Activated CD4-positive, alpha-beta T cell treated with anti-CD3 and anti-CD28 coated beads, Interleukin-2, amount 50 U/mL, for 1 hour (primary cell): ENCODE measurements around the gene NMUR1.
A peak's percentile ranks its signal among the peaks of the same experiment; 100 is the strongest.

Source experiments
- DNase-seq: peaks from one replicate; pipeline ENCODE4 v3.0.0-alpha.2; 2020

NMUR1 gene

GRCh38 chr2:231525248-231526163, 4.7 kb downstream of the NMUR1 start:
- DNase-seq = no peak

DNA sequence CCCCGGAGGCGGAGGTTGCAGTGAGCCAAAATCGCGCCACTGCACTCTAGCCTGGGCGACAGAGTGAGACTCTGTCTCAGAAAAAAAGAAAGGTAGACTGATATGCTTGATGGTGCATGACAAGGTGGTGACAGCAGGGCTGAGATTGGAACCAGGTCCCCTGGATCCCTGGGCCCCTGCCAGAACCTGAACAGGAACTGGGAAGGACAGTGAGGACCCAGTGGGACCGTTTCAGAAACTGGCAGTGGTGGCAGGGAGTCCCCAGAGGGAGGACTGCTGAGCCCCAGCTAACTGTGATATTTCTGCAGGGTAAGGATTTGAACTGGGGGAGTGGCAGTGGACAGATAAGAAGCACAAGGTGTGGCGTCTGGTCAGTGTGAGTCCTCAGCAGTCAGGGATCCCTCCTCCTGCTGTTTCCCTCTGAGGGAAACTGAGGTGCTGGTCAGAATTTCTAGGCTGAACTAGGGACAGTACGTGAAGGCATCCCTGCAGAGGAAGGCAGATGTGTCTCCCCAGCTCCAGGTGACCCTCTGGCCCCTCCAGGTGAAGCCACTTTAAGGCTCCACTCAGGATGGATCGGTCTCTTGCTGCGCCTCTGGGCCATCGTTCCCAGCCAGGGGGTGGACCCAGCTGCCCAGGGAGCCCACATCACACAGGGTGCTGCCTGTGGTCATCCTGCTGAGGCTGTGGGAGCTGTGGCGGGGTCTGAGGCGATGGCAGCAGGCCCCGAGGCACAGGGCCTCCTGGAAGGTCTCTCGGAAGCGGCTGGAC, 5.6 kb downstream of the NMUR1 start:
- DNase-seq = no peak

GRCh38 chr2:231523451-231524285, 6.6 kb downstream of the NMUR1 start:
- DNase-seq = no peak

DNA sequence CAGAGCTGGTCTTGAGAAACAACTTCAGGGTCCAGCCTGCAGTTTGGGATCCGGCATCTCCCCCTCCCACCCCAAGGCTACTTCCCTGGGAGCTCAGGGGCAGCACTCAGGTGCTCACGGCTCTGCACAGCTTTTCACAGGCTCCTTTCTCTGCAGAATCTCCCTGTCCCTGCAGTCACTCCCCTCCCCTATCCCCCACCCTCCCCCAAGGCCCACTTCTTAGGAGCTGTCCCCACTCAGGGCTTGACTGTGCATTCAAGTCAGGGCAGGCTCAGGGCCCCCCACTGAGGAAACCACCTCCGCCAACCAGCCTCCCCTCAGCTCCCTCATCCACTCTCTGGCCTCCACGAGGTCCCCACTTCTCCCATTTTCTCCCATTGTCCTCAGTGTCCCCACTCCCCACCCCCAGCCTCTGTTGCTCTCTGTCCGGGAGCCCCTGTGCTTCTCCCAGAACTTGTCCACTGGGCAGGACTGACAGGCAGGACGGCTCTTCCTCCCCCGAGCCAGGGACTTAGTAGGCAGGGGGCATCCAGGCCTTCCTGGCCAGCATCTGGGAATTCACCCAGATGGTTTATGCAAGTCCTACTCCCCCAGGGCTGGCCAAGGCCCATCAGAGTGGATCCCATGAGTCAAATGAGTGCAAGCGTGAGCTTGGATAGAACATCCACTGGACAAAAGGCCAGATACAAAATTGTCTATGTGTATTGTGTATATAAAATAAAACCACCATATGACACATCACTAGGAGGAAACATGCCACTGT, 7.6 kb downstream of the NMUR1 start:
- DNase-seq = no peak

GRCh38 chr2:231521443-231521842, 8.8 kb downstream of the NMUR1 start:
- no peak for DNase-seq

DNA sequence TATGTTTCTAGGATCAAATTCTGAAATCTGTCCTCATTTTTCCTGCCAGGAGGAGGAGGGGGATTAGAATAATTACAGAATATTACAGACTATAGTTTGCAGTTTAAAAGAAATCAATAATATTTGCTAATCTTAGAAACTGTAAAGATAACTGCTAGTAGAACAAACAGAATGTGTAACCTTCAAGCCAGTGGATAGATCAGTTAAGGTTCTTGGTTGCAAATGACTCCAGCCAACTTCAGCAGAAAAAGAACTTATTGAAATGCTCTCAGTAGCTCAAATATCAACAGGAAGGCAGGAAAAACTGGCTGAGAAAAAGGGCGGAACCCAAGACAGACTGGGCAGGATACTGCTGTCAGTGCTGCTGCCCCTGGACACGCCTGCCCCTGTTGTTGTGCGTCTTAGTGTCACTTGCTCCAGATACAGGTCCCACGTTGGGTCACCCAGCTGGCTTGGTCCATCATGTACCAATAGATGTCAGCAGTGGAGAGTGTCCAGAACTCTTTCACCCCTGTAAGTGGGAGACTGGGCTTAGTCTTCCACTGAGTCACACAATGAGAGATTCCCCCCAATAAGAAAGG, 10.2 kb downstream of the NMUR1 start:
- DNase-seq = no peak

GRCh38 chr2:231518771-231519170, 11.5 kb downstream of the NMUR1 start:
- DNase-seq = no peak

- DNase-seq = no peak
Measured at GRCh38 chr2:231515603-231516002, 14.6 kb downstream of the NMUR1 start.

GRCh38 chr2:231514951-231515297, 15.3 kb downstream of the NMUR1 start:
- no peak for DNase-seq

DNA sequence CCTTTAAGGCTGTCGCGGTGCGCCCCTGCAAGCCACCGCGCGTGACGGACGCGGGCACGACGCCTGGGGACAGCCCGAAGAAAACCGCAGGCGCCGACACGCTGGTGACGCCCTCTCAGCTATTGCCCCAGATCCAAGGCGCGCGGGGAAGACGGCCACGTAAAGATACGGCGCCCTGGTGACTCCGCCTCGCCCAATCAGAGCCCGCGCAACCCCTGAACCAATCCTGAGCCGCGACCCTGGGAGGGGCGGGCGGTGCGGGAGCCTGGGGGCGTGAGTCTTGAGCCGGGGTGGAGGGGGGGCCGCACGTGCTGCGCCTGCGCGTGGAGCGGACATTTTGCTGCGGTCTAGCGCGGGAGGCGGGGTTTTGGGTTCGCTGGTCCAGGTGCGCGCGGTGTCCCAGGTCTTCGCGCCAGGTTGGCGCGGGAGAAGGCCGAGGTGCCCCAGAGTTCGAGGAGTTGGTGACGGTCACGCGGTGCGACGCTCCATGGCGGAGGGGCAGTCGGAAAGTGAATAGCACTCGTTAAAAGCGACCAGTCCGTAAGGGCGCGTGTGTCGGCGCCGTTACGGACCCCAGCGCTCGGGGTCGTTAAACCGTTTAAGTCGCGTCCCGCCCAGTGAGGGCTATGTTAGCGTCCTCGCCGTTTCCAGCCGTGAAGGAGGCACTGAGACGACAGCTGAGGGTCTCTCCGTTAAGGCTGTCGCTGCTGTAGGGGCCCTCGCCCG, 15.9 kb downstream of the NMUR1 start:
- DNase-seq = peak; percentile 98

DNA sequence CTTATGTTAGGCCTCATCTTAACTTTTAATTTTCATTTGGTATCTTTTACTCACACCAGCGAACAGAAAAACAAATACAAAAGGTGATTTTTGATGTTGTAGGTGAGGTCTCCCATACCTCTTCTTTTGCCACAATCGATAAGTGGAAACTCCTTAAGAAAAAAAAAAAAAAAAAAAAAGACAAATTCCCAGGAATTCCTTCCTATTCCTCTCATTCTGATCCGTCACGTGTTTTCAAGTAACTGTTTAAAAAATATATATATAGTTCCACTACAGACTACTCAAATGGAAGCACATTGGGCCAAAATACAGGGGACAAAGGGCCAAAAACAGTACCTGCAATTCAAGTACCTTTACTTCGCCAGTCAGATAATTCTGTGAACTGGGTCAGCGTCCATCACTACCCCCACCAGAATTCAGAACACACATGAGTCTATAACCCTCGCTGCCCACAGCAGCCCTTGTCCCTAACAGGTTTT, 16.5 kb downstream of the NMUR1 start:
- DNase-seq = no peak

- DNase-seq = no peak
Measured at GRCh38 chr2:231512222-231512621, 18.0 kb downstream of the NMUR1 start.

GRCh38 chr2:231503766-231504165, 26.5 kb downstream of the NMUR1 start:
- DNase-seq = no peak

DNA sequence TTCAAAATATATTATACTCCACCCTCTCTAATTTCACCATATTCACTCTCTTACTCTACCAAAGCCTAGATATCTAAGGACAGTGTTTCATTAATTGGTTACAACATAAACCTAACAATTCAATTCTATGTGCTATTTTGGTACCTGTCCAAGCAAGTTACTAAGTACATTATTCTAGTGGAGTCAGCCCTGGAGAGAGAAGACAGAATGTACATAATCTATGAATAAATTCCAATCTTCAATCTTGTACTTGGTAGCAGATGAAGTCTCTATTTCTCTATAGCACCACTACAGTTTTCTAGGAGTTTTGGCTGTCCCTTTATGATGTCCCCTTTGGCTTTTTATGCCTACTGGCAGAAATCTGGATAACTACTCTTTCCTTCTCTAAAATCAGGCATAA, 27.6 kb downstream of the NMUR1 start:
- no peak for DNase-seq

DNA sequence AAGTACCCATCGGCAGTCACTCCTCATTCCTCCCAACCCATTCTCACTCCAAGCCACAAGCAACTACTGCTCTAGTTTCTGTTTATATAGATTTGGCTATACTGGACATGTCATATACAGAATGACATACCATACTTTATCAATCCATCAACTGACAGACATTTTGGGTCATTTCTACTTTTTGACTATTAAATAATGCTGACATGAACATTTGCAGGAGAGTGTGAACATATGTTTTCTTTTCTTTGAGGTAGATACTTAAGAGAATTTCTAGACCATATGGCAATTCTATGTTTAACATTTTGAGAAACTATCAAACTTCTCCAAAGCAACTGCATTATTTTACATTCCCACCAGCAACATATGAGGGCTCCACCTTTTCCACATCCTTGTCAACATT, 32.6 kb downstream of the NMUR1 start:
- no peak for DNase-seq

DNA sequence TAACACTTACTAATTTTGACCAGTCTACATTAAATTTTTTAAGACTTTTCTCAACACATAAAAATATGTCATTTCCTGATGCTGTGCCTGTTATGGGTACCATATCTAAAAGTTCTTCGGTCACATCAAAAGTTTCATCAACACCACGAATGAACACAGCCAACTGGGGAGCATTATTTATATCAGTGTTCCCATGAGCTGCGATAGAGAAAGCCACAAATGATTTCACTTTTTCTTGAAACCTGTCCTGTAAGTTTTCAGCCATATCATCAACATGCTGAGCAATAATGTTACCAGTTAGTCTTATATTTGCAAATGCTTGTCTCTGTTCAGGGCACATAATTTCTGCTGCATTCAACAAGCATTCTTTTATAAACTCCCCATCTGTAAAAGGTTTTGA, 35.6 kb downstream of the NMUR1 start:
- no peak for DNase-seq

DNA sequence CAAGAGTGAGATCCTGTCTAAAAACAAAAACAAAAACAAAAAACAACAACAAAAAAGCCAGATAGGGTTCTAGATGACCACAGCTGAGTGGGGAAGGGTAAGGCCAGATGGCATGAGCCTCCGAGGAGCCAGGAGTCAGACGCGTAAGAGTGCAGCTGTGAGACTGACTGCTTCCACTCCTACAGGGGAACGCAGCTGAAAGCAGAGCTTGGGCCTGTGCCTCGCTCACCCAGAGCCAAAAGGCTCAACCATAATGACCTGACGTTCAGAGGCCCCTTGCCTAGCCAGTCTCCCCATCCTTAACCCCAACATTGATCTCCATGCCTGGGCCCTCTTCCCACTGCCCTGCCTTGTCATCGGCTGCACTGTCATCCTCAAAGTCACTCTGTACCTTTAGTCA, 39.4 kb downstream of the NMUR1 start:
- DNase-seq = no peak

DNA sequence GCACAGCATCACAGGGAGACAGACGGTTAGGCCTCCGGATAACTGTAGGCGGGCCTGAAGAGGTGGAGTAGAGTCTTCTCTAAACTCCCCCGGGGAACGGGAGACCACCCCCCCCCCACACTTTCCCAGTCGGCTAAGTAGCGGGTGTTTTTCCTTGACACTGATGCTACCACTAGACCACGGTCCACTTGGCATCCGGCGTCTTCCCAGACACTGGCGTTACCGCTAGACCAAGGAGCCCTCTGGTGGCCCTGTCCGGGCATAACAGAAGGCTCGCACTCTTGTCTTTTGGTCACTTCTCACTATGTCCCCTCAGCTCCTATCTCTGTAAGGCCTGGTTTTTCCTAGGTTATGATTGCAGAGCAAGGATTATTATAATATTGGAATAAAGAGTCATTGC, 40.3 kb downstream of the NMUR1 start:
- no peak for DNase-seq

GRCh38 chr2:231488331-231488730, 41.9 kb downstream of the NMUR1 start:
- DNase-seq = no peak

DNA sequence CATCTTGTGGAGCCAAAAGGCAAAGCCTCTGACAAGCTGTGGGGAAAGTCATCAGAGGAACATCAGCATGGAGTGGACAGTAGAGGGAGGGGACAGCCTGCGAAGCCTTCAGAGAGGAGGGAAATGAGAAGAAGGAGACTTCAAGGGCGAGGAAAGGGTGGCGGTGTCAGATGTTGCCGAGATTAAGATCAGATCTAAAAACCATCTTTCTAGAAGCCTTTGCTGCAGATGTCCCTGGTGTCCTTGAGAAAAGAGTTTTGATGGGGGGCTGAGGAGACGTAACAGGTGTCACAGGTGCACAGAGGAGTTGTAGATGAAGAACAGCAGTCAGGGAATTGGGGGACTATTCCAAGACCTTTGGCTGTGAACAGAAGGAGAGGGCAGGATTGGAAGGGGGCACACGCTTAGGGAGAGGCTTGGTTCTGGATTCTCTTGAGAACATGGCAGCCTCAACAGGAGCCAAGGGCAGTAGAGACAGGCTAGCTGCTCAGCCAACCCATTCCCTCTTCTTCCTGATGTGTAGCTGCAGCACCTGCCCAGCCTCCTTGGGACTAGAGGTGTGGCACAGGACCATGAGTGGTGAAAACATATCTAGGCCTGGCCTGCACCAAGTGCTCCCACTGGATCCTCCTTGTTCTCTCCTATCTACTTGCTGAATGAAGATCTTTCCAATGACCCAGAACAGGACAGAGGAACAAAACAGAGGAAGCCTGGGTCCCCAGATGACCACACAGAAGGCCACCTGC, 43.2 kb downstream of the NMUR1 start:
- no peak for DNase-seq
